ENCODE results near the gene PSORS1C1.

- TF ChIP-seq CTCF (IDR thresholded peaks at IDR 0.05) (no peak), POLR2AphosphoS5 (IDR thresholded peaks at IDR 0.05) (no peak), EP300 (IDR thresholded peaks at IDR 0.05) (no peak)
Observed at GRCh38 chr6:31083742-31084354, 30.8 kb upstream of the PSORS1C1 start.
